DOHH2 (cell line): Measurements from ENCODE around the gene TSTD1.

Source experiments
- H3F3A ChIP-seq: fragments of 200-600 bp; sonication (generic), shearing (Covaris generic); 2 replicates; pipeline ENCODE4 v1.6.0; 2016; ENCODE audit warnings: antibody characterized with exemption, mild to moderate bottlenecking; ENCODE audit not compliant: control insufficient read depth, insufficient read depth
- H3K27ac ChIP-seq: fragments of 200-600 bp; sonication (generic); 2 replicates; pipeline ENCODE4 v1.5.1; 2014; ENCODE audit warnings: low read depth, mild to moderate bottlenecking, low read length, moderate library complexity
- H3K27me3 ChIP-seq: fragments of 200-600 bp; sonication (generic); 2 replicates; pipeline ENCODE4 v1.6.1; 2014; ENCODE audit warnings: mild to moderate bottlenecking, low read length, mixed read lengths; ENCODE audit not compliant: control insufficient read depth
- H3K36me3 ChIP-seq: fragments of 200-600 bp; sonication (generic); 2 replicates; pipeline ENCODE4 v1.6.1; 2014; ENCODE audit warnings: mild to moderate bottlenecking, low read length, moderate library complexity, mixed read lengths; ENCODE audit not compliant: control insufficient read depth
- H3K4me1 ChIP-seq: fragments of 200-600 bp; sonication (generic); 2 replicates; pipeline ENCODE4 v1.6.1; 2014; ENCODE audit warnings: mild to moderate bottlenecking, low read length, mixed read lengths; ENCODE audit not compliant: control insufficient read depth
- H3K4me2 ChIP-seq: fragments of 200-600 bp; sonication (generic); 2 replicates; pipeline ENCODE4 v1.6.0; 2014; ENCODE audit warnings: mild to moderate bottlenecking, low read length, moderate library complexity
- H3K4me3 ChIP-seq: fragments of 200-600 bp; sonication (generic); 2 replicates; pipeline ENCODE4 v1.5.1; 2014; ENCODE audit warnings: mild to moderate bottlenecking, low read length, mixed read lengths
- H3K79me2 ChIP-seq: fragments of 200-600 bp; sonication (generic); 2 replicates; pipeline ENCODE4 v1.6.1; 2014; ENCODE audit warnings: mild to moderate bottlenecking, low read length, mixed read lengths; ENCODE audit not compliant: control insufficient read depth
- H3K9me2 ChIP-seq: fragments of 200-600 bp; sonication (generic); replicated peaks from 2 replicates; pipeline ENCODE4 v1.6.1; 2014; ENCODE audit warnings: mild to moderate bottlenecking, low read length, mixed read lengths; ENCODE audit not compliant: control insufficient read depth
- H3K9me3 ChIP-seq: fragments of 200-600 bp; sonication (generic); 2 replicates; pipeline ENCODE4 v1.6.1; 2014; ENCODE audit warnings: antibody characterized with exemption, low read length, mixed read lengths; ENCODE audit not compliant: control insufficient read depth, insufficient read depth
- H4K20me1 ChIP-seq: fragments of 200-600 bp; sonication (generic); 2 replicates; pipeline ENCODE4 v1.6.0; 2014; ENCODE audit warnings: low read depth, mild to moderate bottlenecking, antibody characterized with exemption, low read length, moderate library complexity; ENCODE audit not compliant: control insufficient read depth, insufficient read depth
- EZH2phosphoT487 ChIP-seq: fragments of 200-600 bp; sonication (generic); IDR thresholded peaks from 2 replicates; pipeline ENCODE4 v1.6.1; 2017; ENCODE audit warnings: borderline replicate concordance, mild to moderate bottlenecking, antibody characterized with exemption, low read length, moderate library complexity, mixed read lengths
- TF ChIP-seq, protein P1 (sequence below): fragments of 200-600 bp; sonication (generic); IDR thresholded peaks from one replicate; pipeline ENCODE4 v1.5.1; 2014; ENCODE audit warnings: antibody characterized with exemption, mild to moderate bottlenecking, low read depth, low read length; ENCODE audit not compliant: poor library complexity, severe bottlenecking

TSTD1 gene

DNA sequence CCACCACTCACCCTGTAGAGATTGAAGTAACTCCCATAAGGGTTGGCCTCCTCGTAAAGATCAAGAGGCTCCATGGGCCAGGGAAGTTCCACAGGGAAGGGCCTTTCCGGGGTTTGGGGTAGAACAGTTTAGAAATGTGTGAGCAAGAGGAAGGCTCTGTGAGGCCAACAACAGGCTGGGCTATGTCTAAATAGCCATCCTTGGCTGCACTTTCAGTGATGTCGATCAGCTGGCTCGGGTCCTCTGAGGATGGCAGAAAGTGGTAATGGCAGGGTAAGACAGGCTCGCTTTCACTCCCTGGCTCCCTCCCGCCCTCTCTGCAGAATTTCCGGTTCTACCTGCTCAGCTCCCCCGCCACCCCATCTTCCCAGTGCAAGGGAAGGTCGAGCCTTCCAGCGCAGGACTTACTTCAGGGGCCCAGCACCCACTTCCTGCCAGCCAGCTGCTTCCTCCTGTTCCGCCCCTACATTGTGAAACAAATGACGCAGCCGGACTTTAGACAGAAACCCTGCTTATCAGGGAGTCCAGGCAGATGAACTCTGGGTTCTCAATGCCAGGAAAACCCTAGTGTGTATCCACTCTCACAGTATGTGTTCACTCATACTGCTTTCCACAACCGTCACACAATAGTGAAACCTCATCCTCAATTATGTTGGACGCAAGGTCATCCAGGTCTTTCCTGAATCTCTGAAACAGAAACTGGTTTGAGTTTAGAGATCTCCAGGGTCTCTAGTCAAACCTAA is 25.1 kb downstream of the TSTD1 start:
- peaks cover 11% of the 10 kb centered on the region; the same call in 1 of the 2 replicates for H3K79me2 ChIP-seq
- H3F3A ChIP-seq, result peaks cover 6% of the 10 kb centered on the region
- no peaks in the 10 kb centered on the region for H4K20me1 ChIP-seq
- 0 out of 2 replicates have a peak, but pooled peaks cover 3% of the 10 kb centered on the region for H3K36me3 ChIP-seq
- peaks cover 26% of the 10 kb centered on the region for H3K4me1 ChIP-seq
- no peaks in the 10 kb centered on the region for H3K27me3 ChIP-seq
- peak overlapping the region; percentile 87 for H3K4me2 ChIP-seq
- H3K9me3 ChIP-seq, result no peaks in the 10 kb centered on the region
- peak overlapping the region; percentile 43 for H3K27ac ChIP-seq
- H3K9me2 ChIP-seq, result no peaks in the 10 kb centered on the region
- H3K4me3 ChIP-seq, result peak overlapping the region; percentile 64
- TF ChIP-seq, protein P1, sequence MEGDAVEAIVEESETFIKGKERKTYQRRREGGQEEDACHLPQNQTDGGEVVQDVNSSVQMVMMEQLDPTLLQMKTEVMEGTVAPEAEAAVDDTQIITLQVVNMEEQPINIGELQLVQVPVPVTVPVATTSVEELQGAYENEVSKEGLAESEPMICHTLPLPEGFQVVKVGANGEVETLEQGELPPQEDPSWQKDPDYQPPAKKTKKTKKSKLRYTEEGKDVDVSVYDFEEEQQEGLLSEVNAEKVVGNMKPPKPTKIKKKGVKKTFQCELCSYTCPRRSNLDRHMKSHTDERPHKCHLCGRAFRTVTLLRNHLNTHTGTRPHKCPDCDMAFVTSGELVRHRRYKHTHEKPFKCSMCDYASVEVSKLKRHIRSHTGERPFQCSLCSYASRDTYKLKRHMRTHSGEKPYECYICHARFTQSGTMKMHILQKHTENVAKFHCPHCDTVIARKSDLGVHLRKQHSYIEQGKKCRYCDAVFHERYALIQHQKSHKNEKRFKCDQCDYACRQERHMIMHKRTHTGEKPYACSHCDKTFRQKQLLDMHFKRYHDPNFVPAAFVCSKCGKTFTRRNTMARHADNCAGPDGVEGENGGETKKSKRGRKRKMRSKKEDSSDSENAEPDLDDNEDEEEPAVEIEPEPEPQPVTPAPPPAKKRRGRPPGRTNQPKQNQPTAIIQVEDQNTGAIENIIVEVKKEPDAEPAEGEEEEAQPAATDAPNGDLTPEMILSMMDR, result no peak
- no peak for TF ChIP-seq EZH2phosphoT487

DNA sequence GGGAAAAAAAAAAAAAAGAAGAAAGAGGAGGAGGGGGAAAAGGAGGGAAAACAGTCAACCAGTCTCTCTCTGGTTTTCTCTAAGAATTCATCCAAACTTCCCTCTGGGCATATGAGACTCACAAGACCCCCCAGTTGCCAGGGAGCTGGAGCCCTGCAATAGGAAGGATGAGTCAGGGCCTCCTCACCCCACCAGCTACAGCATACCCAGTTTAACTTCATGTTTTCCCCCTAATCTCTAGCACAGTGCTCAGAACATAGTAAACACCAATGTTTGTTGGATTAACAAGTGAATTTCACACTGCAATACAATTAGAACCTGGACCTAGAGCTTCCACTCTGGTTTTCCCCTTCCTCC is 25.7 kb downstream of the TSTD1 start:
- Histone ChIP-seq H3K79me2 (peaks cover 11% of the 10 kb centered on the region; the same call in 1 of the 2 replicates), H3K9me3 (no peaks in the 10 kb centered on the region), H3K27me3 (no peaks in the 10 kb centered on the region), H3K4me3 (peak overlapping the region; percentile 64), H3K36me3 (0 out of 2 replicates have a peak, but pooled peaks cover 3% of the 10 kb centered on the region), H3K4me2 (peak overlapping the region; percentile 87), H3K4me1 (peaks cover 26% of the 10 kb centered on the region), H4K20me1 (no peaks in the 10 kb centered on the region), H3K27ac (peak overlapping the region; percentile 43), H3F3A (peaks cover 6% of the 10 kb centered on the region), H3K9me2 (no peaks in the 10 kb centered on the region)
- TF ChIP-seq, protein P1, result no peak
- TF ChIP-seq EZH2phosphoT487, result no peak

DNA sequence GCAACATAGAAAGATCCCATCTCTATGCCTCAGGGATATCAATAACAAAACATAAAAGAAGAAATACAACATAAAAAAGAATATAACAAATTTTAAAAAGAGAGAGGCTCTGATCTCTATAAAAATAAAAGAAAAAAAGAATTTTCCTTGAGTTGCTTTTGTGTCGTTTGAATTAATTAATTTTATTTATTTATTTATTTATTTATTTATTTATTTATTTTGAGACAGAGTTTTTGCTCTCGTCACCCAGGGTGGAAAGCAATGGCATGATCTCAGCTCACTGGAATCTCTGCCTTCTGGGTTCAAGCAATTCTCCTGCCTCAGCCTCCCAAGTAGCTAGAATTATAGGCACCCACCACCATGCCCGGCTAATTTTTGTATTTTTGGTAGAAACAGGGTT is 26.3 kb downstream of the TSTD1 start:
- no peaks in the 10 kb centered on the region for H3K9me3 ChIP-seq
- peaks cover 26% of the 10 kb centered on the region for H3K4me1 ChIP-seq
- H3K4me3 ChIP-seq, result no peak overlapping the region
- H3F3A ChIP-seq, result peaks cover 6% of the 10 kb centered on the region
- H3K4me2 ChIP-seq, result peak overlapping the region; percentile 87
- no peaks in the 10 kb centered on the region for H4K20me1 ChIP-seq
- H3K9me2 ChIP-seq, result no peaks in the 10 kb centered on the region
- no peak overlapping the region for H3K27ac ChIP-seq
- 0 out of 2 replicates have a peak, but pooled peaks cover 3% of the 10 kb centered on the region for H3K36me3 ChIP-seq
- H3K27me3 ChIP-seq, result no peaks in the 10 kb centered on the region
- TF ChIP-seq, protein P1, result no peak
- TF ChIP-seq EZH2phosphoT487, result no peak
- peaks cover 11% of the 10 kb centered on the region; the same call in 1 of the 2 replicates for H3K79me2 ChIP-seq
